ENCODE measurements around the gene AK3. TPM values are rescaled to one million over a fixed set of nuclear protein-coding genes. Genes with fewer than 3 reads are reported as not detected.
A peak's percentile ranks its signal among the peaks of the same experiment; 100 is the strongest.
"Not testable (repeated sequence)": the region's sequence is repeated elsewhere in the genome, so short reads cannot be mapped to it uniquely, and the experiment has no call there.

Gene AK3
- total RNA-seq, 1 experiment from 2014 or later: 27.7 TPM

DNA sequence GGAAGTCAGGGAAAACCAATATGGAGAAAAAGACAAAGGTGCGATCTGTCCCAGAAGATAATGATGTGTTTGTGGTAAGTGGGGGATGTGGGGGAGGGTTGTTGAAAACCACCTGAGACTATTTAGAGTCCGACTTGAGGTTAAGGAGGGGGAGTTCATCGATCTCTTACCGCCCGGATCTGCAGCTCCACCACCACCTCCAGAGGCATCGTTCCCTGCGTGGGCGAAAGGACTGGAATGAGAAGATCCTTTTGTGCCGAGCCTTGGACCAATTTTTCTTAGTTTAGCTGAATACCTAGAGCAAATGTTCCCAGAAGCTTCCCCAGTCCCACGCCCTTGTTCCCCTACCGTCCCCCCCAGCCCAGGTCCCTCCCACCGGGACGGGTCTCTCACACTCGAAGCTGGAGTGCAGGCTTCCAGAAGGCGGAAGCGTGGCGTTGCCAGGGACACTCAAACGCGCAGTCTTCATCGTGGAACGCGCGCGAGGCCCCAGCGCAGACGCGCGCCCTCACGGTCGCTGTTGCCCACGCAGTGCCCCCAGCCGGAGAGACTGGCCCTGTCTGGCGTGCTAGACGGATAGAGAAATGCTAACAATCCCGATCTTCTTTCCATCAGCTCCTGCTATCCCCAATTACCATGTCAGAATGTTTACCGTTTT is 74.8 kb downstream of the AK3 start, which contains the start of gene SPATA6L:
Gene SPATA6L, minus strand, starts transcription at position 439 of the 658 bp plus-strand sequence. Its CDS starts 230 bp downstream, at position 209.
- DNase-seq (ENCODE audit: low spot score): no peak

- no peak for DNase-seq (ENCODE audit: low spot score)
These were observed 75.6 kb downstream of the AK3 start for GRCh38 chr9:4665357-4665756.

- DNase-seq (ENCODE audit: low spot score): no peak
These were observed 77.0 kb downstream of the AK3 start for GRCh38 chr9:4663956-4664355.

GRCh38 chr9:4662989-4663792 is 77.8 kb downstream of the AK3 start:
- DNase-seq (ENCODE audit: low spot score): peak; percentile 7

DNA sequence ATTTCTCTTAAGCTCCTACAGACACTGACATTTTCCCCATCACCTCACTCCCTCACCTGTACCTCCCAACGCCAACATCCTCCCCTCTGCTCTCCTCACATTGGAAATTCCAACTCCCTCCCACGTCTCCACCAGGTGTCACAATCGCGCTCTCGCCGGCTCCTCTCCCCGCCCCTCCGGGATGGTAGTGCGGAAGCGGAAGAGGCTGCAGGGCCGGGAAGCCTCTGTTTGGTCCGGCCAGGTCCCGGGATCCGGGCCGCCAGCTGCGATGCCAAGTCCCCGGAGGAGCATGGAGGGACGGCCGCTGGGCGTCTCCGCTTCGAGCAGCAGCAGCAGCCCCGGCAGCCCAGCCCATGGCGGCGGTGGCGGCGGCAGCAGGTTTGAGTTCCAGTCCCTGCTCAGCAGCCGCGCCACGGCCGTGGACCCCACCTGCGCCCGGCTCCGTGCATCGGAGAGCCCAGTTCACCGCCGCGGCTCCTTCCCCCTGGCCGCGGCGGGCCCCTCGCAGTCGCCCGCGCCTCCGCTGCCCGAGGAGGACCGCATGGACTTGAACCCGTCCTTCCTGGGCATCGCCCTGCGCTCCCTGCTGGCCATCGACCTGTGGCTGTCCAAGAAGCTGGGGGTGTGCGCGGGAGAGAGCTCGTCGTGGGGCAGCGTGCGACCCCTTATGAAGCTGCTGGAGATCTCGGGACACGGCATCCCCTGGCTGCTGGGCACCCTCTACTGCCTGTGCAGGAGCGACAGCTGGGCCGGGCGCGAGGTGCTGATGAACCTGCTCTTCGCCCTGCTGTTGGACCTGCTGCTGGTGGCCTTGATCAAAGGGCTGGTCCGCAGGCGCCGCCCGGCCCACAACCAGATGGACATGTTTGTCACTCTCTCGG is 78.7 kb downstream of the AK3 start, which contains the start of gene PLPP6:
Gene PLPP6, plus strand, starts transcription at position 187 of the 881 bp plus-strand sequence. Its CDS starts 82 bp downstream, at position 269.
- peak; percentile 62 for DNase-seq (ENCODE audit: low spot score)

GRCh38 chr9:4661611-4662010 is 79.4 kb downstream of the AK3 start:
- DNase-seq (ENCODE audit: low spot score): no peak

DNA sequence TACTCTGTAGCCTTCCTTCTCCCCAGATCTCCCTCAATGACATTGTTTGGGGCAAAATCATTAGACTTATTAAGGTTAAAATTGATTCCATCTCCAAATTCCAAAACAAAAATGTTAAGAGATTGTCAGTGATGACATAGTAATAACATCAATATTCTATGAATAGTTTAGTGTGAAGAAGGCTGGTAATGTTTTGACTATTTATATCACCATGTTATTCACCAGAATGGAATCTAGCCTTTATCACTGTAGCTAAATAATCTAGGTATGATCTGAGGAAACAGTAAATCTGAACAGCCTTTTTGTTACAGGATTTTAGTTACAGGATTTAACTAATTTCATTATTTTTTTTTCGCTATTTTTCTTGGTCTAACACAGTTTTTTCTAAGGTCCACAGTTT is 79.8 kb downstream of the AK3 start:
- no peak for DNase-seq (ENCODE audit: low spot score)

GRCh38 chr9:4660665-4661064 is 80.3 kb downstream of the AK3 start:
- not testable (repeated sequence) for DNase-seq (ENCODE audit: low spot score)

Other genes starting within 250 kb of the AK3 start
- 5.9 and 6.7 TPM in 2 replicates for gene PLPP6, start 78.9 kb downstream of the AK3 start, total RNA-seq (2014; rRNA removed; shearing (Covaris generic))
- gene SPATA6L, start 74.7 kb downstream of the AK3 start, total RNA-seq (2014; rRNA removed; shearing (Covaris generic)): not detected in 2 replicates
- gene CDC37L1, start 61.6 kb downstream of the AK3 start, total RNA-seq (2014; rRNA removed; shearing (Covaris generic)): 9.4 and 13.5 TPM in 2 replicates
- 7.9 and 10.6 TPM in 2 replicates for gene RCL1, start 51.7 kb upstream of the AK3 start, total RNA-seq (2014; rRNA removed; shearing (Covaris generic))
- 0.41 and 1.2 TPM in 2 replicates for gene JAK2, start 244.1 kb upstream of the AK3 start, total RNA-seq (2014; rRNA removed; shearing (Covaris generic))

Data from H4 (cell line).